K562 (cell line): ENCODE measurements around the gene NLRX1. TPM values are rescaled to one million over a fixed set of nuclear protein-coding genes. Genes with fewer than 3 reads are reported as not detected.

Experiments
- ATAC-seq: fragments of 200-7000 bp; cut with Tn5 transposase; 3 replicates; pipeline ENCODE4 v1.9.1; 2020; ENCODE audit warnings: moderate library complexity
- BruUV-seq: library from RNA; stranded (reverse); fragments of 400-500 nt; replicated peaks from 2 replicates; lab custom pipeline; 2021; lab: Mats Ljungman, UMichigan
- CTCF ChIA-PET: fragments of 300-600 bp; formaldehyde crosslinking; extraction: SDS; loops from one replicate; lab custom pipeline; 2021; ENCODE audit warnings: low intra/inter-chr PET ratio; lab: Yijun Ruan, JAX
- POLR2A ChIA-PET: fragments of 300-600, 350-650 bp; sonication (Branson Sonifier 250); formaldehyde crosslinking; extraction: SDS; loops from one replicate; lab custom pipeline; 2021; ENCODE audit warnings: antibody characterized with exemption, inconsistent platforms; lab: Yijun Ruan, JAX
- DNase-seq, 4 experiments: peaks; one replicate each; pipeline versions ENCODE4 v3.0.0 to v3.0.0-alpha.2; 2011 to 2018; ENCODE audit warnings: low spot score in 3 of 4, mixed read lengths in 3 of 4; ENCODE audit errors: extremely low read depth in 1 of 4
- FAIRE-seq: peaks from 2 replicates; lab custom pipeline; 2011; peaks lifted over from hg19 to GRCh38; lab: Jason Lieb, UNC
- H2AFZ ChIP-seq: 2 replicates; pipeline ENCODE4 v1.6.0; 2011; ENCODE audit warnings: low read depth, low read length, control low read depth, inconsistent platforms
- H3K27ac ChIP-seq: fragments of 200-600 bp; 3 replicates; pipeline ENCODE4 v1.8.0; 2011; ENCODE audit warnings: low read depth, mild to moderate bottlenecking, control low read depth, inconsistent platforms, low read length, moderate library complexity, mixed read lengths; ENCODE audit errors: extremely low read depth
- H3K27me3 ChIP-seq, 2 experiments: fragments of 300-600 bp in 1 of 2; 2 replicates in 1 of 2; 3 replicates in 1 of 2; pipeline versions ENCODE4 v1.6.0 to v1.8.0; 2011; ENCODE audit warnings: inconsistent platforms in 2 of 2, low read length in 2 of 2, mild to moderate bottlenecking in 1 of 2, mixed read lengths in 1 of 2, moderate library complexity in 1 of 2; ENCODE audit not compliant: control insufficient read depth in 2 of 2, insufficient read depth in 2 of 2
- H3K36me3 ChIP-seq: fragments of 300-600 bp; 3 replicates; pipeline ENCODE4 v1.8.0; 2011; ENCODE audit warnings: mild to moderate bottlenecking, low read length, inconsistent platforms; ENCODE audit not compliant: control insufficient read depth, insufficient read depth
- H3K4me1 ChIP-seq, 2 experiments: fragments of 200-600 bp in 1 of 2; replicated peaks in 1 of 2; 2 replicates in 1 of 2; 3 replicates in 1 of 2; pipeline versions ENCODE4 v1.5.1 to v1.8.0; 2011; ENCODE audit warnings: inconsistent platforms in 2 of 2, low read length in 2 of 2, mild to moderate bottlenecking in 1 of 2, mixed read lengths in 1 of 2, moderate library complexity in 1 of 2; ENCODE audit not compliant: control insufficient read depth in 2 of 2, insufficient read depth in 2 of 2
- H3K4me2 ChIP-seq: 2 replicates; pipeline ENCODE4 v1.6.1; 2011; ENCODE audit warnings: low read length, control low read depth, inconsistent platforms, mixed read lengths; ENCODE audit not compliant: insufficient read depth
- H3K4me3 ChIP-seq: fragments of 200-600 bp; sonication (generic), shearing (Covaris generic); 2 replicates; pipeline ENCODE4 v1.5.1; 2016; ENCODE audit warnings: control low read depth, inconsistent platforms
- H3K79me2 ChIP-seq: fragments of 200-600 bp; 3 replicates; pipeline ENCODE4 v1.8.0; 2011; ENCODE audit warnings: low read length, inconsistent platforms; ENCODE audit not compliant: control insufficient read depth, insufficient read depth
- H3K9ac ChIP-seq, 2 experiments: 2 replicates each; pipeline versions ENCODE4 v1.6.0 to v1.6.1; 2011; ENCODE audit warnings: low read depth in 2 of 2, low read length in 2 of 2, control low read depth in 1 of 2, inconsistent platforms in 1 of 2, mild to moderate bottlenecking in 1 of 2, mixed read lengths in 1 of 2; ENCODE audit not compliant: insufficient read depth in 1 of 2
- H3K9me1 ChIP-seq: one replicate; pipeline ENCODE4 v1.6.0; 2011; ENCODE audit warnings: inconsistent platforms, mild to moderate bottlenecking, low read length, moderate library complexity; ENCODE audit not compliant: control insufficient read depth, insufficient read depth
- H3K9me3 ChIP-seq: replicated peaks from 2 replicates; pipeline ENCODE4 v1.5.1; 2011; ENCODE audit warnings: low read depth, low read length, inconsistent platforms; ENCODE audit not compliant: control insufficient read depth, insufficient read depth
- H4K20me1 ChIP-seq: replicated peaks from 2 replicates; pipeline ENCODE4 v1.6.1; 2011; ENCODE audit warnings: low read length, inconsistent platforms, mixed read lengths; ENCODE audit not compliant: control insufficient read depth, insufficient read depth
- ARID3A ChIP-seq: IDR thresholded peaks from 2 replicates; pipeline ENCODE4 v1.6.1; 2012; ENCODE audit warnings: low read depth, low read length, improper control_type of control experiment, borderline replicate concordance
- BHLHE40 ChIP-seq: IDR thresholded peaks from 2 replicates; pipeline ENCODE4 v1.6.1; 2011; ENCODE audit warnings: low read length, improper control_type of control experiment
- RFX5 ChIP-seq: IDR thresholded peaks from 2 replicates; pipeline ENCODE4 v1.6.1; 2011; ENCODE audit warnings: low read depth, mild to moderate bottlenecking, improper control_type of control experiment, low read length
- SNIP1 ChIP-seq: fragments of 450-650 bp; IDR thresholded peaks from 2 replicates; pipeline ENCODE4 v1.7.1; 2017; ENCODE audit warnings: low read depth, mild to moderate bottlenecking
- USF1 ChIP-seq: sonication (generic); formaldehyde crosslinking; IDR thresholded peaks from 2 replicates; pipeline ENCODE4 v1.9.0; 2022; ENCODE audit warnings: mild to moderate bottlenecking, missing genetic modification reagents
- WGBS: fragments of 100-300 bp; shearing (Covaris generic); methylation state at CpG from one replicate; pipeline ENCODE4 v1.1.6; 2016; ENCODE audit warnings: low coverage, mixed read lengths; ENCODE audit not compliant: insufficient coverage; ENCODE audit errors: missing lambda C conversion rate; 5-methylcytosine and 5-hydroxymethylcytosine counted together
- in situ Hi-C: fragments of 300-500 bp; cut with MboI; formaldehyde crosslinking; loops from 4 replicates; pipeline ENCODE4 v1.15.0; 2018; ENCODE audit warnings: inconsistent platforms, mixed read lengths
- intact Hi-C: fragments of 100-400 bp; cut with micrococcal nuclease; formaldehyde crosslinking; loops from 2 replicates; pipeline ENCODE4 v1.14.2; 2022
- polyA plus RNA-seq, 8 experiments: library from polyadenylated mRNA; depleted of rRNA in 4 of 8; stranded (reverse) in 5 of 8; unstranded in 3 of 8; fragments of >200 nt; fragmentation: Nextera tagmentation in 2 of 8; fragmentation: Illumina TruSeq in 1 of 8; extraction: Ambion mirVana in 2 of 8; extraction: Trizol in 1 of 8; gene quantifications; 2 replicates each; pipeline versions ENCODE4 v1.2.1 to v1.2.3, GENCODE V29; 2011 to 2014; ENCODE audit warnings: inconsistent platforms in 1 of 8, missing spikeins in 1 of 8
- total RNA-seq, 7 experiments: library from RNA; depleted of rRNA in 6 of 7; stranded (reverse); fragments of >200 nt in 6 of 7; fragmentation: Illumina TruSeq in 2 of 7; extraction: Trizol in 2 of 7; gene quantifications; 2 replicates each; pipeline versions ENCODE4 v1.2.1 to v1.2.3, GENCODE V29; 2011 to 2021; ENCODE audit warnings: low replicate concordance in 1 of 7

Gene NLRX1
- total and polyA plus RNA-seq, 9 of the 15 experiments (the other 6 are each of a cell fraction or from before 2014, with no cell fraction given) = 0.04 to 2.3 (median 0.69) TPM

- Histone ChIP-seq H3K4me2 (no peak overlapping the region), H3K27ac (no peak overlapping the region), H3K9me3 (no peaks in the 10 kb centered on the region), H3K4me3 (no peak overlapping the region)
- BruUV-seq = no TSS peak
- POLR2A ChIA-PET = interaction anchor here (0.7 kb wide), 1 partner anchor 132 kb away, joined by 3 read pairs; no protein-coding TSS in a partner anchor
- CTCF ChIA-PET = interaction anchor here (0.5 kb wide), 1 partner anchor 239 kb away, joined by 5 read pairs; no protein-coding TSS in a partner anchor
- TF ChIP-seq BHLHE40 (peak; percentile 13; the same call in 1 of the 2 replicates), RFX5 (no peak), SNIP1 (no peak), ARID3A (no peak), USF1 (peak; percentile 54)
- TF ChIP-seq, all 486 proteins: peak for 2
- intact Hi-C loops (no loop called here), in situ Hi-C loops (no loop called here)
- DNase-seq = peak in 1 of 4 experiments; percentile 24
- no peaks in the 10 kb centered on the region for H3K36me3 ChIP-seq
- no peaks in the 10 kb centered on the region for H3K79me2 ChIP-seq
- H3K4me1 ChIP-seq = peaks cover 13 to 24% of the 10 kb centered on the region in 2 experiments; a peak in 4 of 5 replicates
- FAIRE-seq = no peak
- no peak; the same call in 2 of the 3 replicates for ATAC-seq
- H3K9ac ChIP-seq = no peak overlapping the region; a peak in 2 of 4 replicates
- peaks cover 4 to 16% of the 10 kb centered on the region in 2 experiments; a peak in 3 of 5 replicates for H3K27me3 ChIP-seq
- H3K9me1 ChIP-seq = no peaks in the 10 kb centered on the region
- H4K20me1 ChIP-seq = no peaks in the 10 kb centered on the region; the same call in 1 of the 2 replicates
- 8% methylated on average over 6 of the region's 6 CpGs for WGBS
- H2AFZ ChIP-seq = no peak overlapping the region
These were observed 20.8 kb upstream of the NLRX1 start for GRCh38 chr11:119147604-119148333.
